ENCODE data around the gene PRKAR2B.
A peak's percentile ranks its signal among the peaks of the same experiment; 100 is the strongest.
"Not testable (repeated sequence)": the region's sequence is repeated elsewhere in the genome, so short reads cannot be mapped to it uniquely, and the experiment has no call there.

PRKAR2B gene

DNA sequence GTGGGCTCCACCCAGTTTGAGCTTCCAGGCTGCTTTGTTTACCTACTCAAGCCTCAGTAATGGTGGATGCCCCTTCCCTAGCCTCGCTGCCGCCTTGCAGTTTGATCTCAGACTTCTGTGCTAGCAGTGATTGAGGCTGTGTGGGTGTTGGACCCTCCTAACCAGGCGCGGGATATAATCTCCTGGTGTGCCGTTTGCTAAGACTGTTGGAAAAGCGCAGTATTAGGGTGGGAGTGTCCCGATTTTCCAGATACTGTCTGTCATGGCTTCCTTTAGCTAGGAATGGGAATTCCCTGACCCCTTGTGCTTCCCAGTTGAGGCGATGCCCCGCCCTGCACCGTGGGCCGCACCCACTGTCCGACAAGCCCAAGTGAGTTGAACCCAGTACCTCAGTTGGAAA is 54.6 kb downstream of the PRKAR2B start:
- not testable (repeated sequence) for H3K27ac Mint-ChIP-seq; H3K9me3 Mint-ChIP-seq; H3K4me3 Mint-ChIP-seq; H3K4me1 Mint-ChIP-seq (ENCODE audit: low read depth); H3K36me3 Mint-ChIP-seq (ENCODE audit: low read depth)
- H3K27me3 Mint-ChIP-seq (ENCODE audit: low read depth) = peaks cover 16% of the 10 kb centered on the region

DNA sequence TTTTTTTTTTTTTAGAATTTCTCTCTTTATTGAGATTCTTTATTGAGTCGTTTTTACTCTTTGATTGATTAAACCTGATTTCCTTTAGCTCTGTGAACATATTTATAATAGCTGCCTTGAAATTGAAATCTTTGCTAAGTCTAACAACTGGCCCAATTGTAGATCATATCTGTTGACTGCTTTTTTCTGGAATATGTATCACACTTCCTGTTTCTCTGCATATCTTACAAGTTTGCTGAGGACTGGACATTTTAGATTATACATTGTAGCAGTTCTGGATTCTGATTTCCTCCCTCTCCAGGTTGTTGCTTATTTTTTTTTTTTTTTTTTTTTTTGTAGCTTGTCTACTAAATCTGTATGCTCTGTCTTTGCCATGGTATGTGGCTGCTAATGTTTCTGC is 56.3 kb downstream of the PRKAR2B start:
- no peaks in the 10 kb centered on the region for H3K9me3 Mint-ChIP-seq
- H3K27me3 Mint-ChIP-seq (ENCODE audit: low read depth) = peaks cover 13% of the 10 kb centered on the region
- no peak overlapping the region for H3K4me3 Mint-ChIP-seq
- peaks cover 3% of the 10 kb centered on the region for H3K4me1 Mint-ChIP-seq (ENCODE audit: low read depth)
- no peaks in the 10 kb centered on the region for H3K36me3 Mint-ChIP-seq (ENCODE audit: low read depth)
- H3K27ac Mint-ChIP-seq = no peak overlapping the region

DNA sequence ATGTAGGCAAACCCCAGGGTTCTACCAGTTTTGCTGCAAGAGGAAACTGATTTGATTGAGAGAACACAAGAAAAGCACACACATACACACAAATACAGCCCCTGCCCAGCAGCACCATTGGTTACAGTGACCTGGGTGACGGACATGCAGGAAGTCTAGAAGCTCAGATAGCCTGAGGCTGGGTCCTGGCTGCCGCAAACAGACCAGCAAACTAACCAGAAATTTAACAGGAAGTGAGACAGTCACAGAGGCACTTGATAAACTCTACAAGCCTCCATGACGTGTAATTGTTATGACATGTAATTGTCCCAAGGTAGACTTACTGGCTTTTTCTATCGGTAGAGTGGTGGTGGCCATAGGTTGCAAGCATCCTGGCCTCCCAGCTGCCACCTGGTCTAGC is 58.9 kb downstream of the PRKAR2B start:
- no peaks in the 10 kb centered on the region for H3K27me3 Mint-ChIP-seq (ENCODE audit: low read depth)
- H3K4me1 Mint-ChIP-seq (ENCODE audit: low read depth) = peaks cover 3% of the 10 kb centered on the region
- no peak overlapping the region for H3K4me3 Mint-ChIP-seq
- H3K27ac Mint-ChIP-seq = peak overlapping the region; percentile 2
- no peaks in the 10 kb centered on the region for H3K36me3 Mint-ChIP-seq (ENCODE audit: low read depth)
- no peaks in the 10 kb centered on the region for H3K9me3 Mint-ChIP-seq

DNA sequence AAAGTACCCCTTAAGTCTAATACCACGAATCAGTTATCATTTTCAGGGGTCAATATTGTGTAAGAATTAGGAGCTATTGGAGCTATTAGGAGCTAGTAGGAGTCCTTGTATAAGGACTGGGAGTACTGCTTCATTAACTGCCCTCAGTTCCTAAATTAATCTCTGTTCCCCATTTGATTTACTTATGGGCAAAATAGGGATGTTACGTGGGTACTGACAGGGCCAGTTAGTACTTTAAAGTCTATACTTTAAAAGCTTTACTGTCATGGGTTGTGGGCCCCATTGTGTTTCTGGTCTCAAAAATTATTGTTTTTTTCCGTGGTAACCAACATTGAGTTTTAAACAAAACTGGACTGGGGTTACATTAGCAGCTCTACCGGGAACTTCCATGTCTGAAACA is 60.3 kb downstream of the PRKAR2B start:
- no peaks in the 10 kb centered on the region for H3K9me3 Mint-ChIP-seq
- no peak overlapping the region for H3K4me3 Mint-ChIP-seq
- no peaks in the 10 kb centered on the region for H3K27me3 Mint-ChIP-seq (ENCODE audit: low read depth)
- H3K27ac Mint-ChIP-seq = no peak overlapping the region
- peaks cover 3% of the 10 kb centered on the region for H3K4me1 Mint-ChIP-seq (ENCODE audit: low read depth)
- H3K36me3 Mint-ChIP-seq (ENCODE audit: low read depth) = no peaks in the 10 kb centered on the region

DNA sequence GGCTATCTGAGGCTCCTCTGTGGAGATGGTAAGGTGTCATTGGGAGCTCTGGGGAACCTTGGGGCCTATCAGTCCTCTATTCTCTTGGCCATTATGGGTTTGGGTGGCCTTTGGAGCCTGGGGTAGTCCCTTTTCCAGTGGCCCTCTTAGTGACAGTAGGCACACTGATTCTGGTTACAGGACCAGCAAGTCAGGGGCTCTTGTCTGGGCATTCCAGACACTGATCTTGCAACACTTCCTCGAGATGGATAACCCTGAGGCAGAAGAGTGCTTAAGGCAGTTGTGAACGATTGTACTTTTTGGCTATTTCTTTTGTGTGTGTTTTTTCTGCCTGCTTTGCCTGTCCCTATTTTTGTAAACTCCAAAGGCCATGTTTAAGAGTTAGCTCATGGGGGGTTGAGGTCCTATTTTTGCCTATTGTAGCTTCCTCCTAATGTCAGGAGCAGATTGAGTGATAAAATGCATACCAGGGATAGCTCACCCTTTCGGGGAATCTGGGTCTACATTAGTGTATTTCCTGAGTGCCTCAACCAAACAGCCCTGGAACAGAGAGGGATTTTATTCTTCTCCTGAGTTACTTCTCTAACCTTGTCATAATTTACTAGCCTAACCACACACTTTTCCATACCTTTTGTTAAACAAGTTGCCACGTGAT is 61.2 kb downstream of the PRKAR2B start:
- no peaks in the 10 kb centered on the region for H3K36me3 Mint-ChIP-seq (ENCODE audit: low read depth)
- H3K9me3 Mint-ChIP-seq = no peaks in the 10 kb centered on the region
- H3K4me3 Mint-ChIP-seq = no peak overlapping the region
- H3K27ac Mint-ChIP-seq = no peak overlapping the region
- peaks cover 3% of the 10 kb centered on the region for H3K4me1 Mint-ChIP-seq (ENCODE audit: low read depth)
- H3K27me3 Mint-ChIP-seq (ENCODE audit: low read depth) = no peaks in the 10 kb centered on the region

DNA sequence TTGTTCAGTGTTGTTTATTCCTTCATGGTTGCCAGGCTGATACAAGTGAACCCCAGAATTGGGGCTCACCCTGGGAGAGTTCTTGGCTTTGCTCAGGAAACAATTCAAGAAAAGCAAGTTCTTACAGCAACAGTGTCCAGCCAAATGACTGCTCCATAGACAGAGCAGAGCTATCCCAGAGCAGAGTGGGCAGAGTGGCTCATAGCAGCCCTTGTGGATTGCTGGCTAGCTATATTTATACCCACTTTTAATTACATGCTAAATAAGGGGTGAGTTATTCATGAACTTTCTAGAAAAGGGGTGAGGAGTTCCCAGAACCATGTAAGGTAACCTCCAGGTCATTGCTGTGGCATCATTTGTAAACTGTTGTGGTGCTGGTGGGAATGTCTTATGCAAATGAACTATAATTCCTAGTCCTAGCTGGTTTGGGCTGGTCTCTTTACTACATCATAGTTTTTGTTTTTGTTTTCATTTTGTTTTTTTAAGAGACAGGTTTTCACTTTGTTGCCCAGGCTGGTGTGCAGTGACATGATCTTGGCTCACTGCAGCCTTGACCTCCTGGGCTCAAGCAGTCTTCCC is 64.4 kb downstream of the PRKAR2B start:
- Mint-ChIP-seq H3K9me3 (no peaks in the 10 kb centered on the region), H3K27me3 (ENCODE audit: low read depth) (peaks cover 7% of the 10 kb centered on the region), H3K27ac (no peak overlapping the region), H3K4me3 (no peak overlapping the region), H3K4me1 (ENCODE audit: low read depth) (no peaks in the 10 kb centered on the region), H3K36me3 (ENCODE audit: low read depth) (no peaks in the 10 kb centered on the region)

DNA sequence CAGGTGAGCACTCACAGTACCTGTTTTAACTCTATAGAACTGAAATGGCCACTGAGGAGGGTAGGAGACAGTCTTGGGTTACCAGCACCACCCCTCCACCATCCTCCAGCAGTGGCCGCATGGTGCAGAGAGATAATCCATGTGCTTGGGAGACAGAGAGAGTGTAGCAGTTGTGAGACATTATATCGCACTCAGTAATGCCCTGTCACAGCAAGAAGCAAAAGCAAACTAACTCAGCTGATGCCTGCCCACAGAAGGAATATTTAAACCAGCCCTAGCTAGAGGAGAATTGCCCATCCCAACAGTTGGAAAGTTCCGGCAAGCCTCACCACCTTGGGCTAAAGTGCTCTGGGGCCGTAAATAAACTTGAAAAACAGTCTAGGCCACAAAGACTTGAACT is 65.5 kb downstream of the PRKAR2B start:
- no peak overlapping the region for H3K27ac Mint-ChIP-seq
- no peak overlapping the region for H3K4me3 Mint-ChIP-seq
- no peaks in the 10 kb centered on the region for H3K9me3 Mint-ChIP-seq
- H3K27me3 Mint-ChIP-seq (ENCODE audit: low read depth) = peaks cover 8% of the 10 kb centered on the region
- no peaks in the 10 kb centered on the region for H3K36me3 Mint-ChIP-seq (ENCODE audit: low read depth)
- no peaks in the 10 kb centered on the region for H3K4me1 Mint-ChIP-seq (ENCODE audit: low read depth)

DNA sequence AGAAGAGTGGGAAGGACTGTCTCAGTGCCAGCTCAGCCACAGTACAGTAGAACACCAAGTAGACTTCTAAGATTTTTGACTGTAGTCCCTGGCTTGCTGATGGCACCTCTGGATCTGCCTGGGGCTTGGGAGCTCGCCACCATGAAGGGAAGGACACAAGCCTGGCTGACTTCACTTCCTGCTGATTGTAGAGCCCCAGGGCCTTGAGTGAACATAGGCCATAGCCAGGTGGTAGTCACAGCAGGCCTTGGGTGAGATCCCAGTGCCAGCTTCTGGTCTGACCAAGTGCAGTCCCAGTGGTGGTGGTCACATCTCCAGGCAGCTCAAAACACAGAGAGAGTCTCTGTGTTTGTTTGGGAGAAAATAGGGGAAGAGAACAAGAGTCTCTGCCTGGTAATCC is 66.7 kb downstream of the PRKAR2B start:
- Mint-ChIP-seq H3K4me3 (no peak overlapping the region), H3K4me1 (ENCODE audit: low read depth) (no peaks in the 10 kb centered on the region)

DNA sequence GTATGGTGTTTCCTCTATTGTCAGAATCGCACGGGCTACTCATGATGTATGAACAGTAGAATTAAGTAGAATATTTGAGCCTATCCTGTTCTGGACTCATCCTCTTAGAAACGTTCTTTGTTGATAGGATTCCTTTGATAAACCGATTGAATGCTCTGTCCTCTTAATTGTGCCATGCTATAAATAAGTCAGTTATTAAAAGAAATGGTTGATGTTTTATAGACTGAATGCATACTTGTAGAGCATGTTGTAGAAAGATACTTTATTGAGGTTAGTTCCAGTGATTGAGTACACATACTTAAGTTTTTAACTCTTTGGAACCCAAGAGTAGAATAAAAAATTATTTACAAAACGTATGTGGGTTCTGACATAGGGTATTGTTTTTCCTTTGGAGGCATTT is 69.4 kb downstream of the PRKAR2B start:
- Mint-ChIP-seq H3K36me3 (ENCODE audit: low read depth) (no peaks in the 10 kb centered on the region), H3K4me1 (ENCODE audit: low read depth) (no peaks in the 10 kb centered on the region), H3K4me3 (no peak overlapping the region), H3K9me3 (no peaks in the 10 kb centered on the region), H3K27ac (no peak overlapping the region), H3K27me3 (ENCODE audit: low read depth) (peaks cover 16% of the 10 kb centered on the region)

More for the DNA sequence above, 66.7 kb downstream of the PRKAR2B start:
- Mint-ChIP-seq H3K9me3 (no peaks in the 10 kb centered on the region), H3K27ac (no peak overlapping the region), H3K27me3 (ENCODE audit: low read depth) (peaks cover 16% of the 10 kb centered on the region), H3K36me3 (ENCODE audit: low read depth) (no peaks in the 10 kb centered on the region)

DNA sequence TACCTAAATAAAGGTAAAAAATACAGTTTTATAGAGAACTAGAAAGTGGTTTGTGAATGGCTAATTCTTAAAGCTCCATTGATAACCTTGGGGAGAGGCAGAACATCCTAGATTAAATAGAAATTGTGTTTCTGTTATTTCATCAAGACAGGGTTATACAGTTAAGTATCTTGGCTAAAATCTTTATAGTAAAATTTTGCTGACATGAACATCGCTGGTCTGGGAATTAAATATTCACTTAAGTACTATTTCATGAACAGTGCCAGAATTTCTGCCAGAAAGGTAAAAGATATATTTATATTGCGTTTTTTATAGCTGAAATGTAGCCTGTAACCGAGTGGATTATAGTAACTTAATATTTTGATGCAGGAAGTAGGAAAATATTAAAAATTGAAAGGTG is 70.6 kb downstream of the PRKAR2B start:
- Mint-ChIP-seq H3K9me3 (no peaks in the 10 kb centered on the region), H3K4me1 (ENCODE audit: low read depth) (no peaks in the 10 kb centered on the region), H3K27ac (no peak overlapping the region), H3K36me3 (ENCODE audit: low read depth) (no peaks in the 10 kb centered on the region), H3K27me3 (ENCODE audit: low read depth) (peaks cover 16% of the 10 kb centered on the region), H3K4me3 (no peak overlapping the region)

DNA sequence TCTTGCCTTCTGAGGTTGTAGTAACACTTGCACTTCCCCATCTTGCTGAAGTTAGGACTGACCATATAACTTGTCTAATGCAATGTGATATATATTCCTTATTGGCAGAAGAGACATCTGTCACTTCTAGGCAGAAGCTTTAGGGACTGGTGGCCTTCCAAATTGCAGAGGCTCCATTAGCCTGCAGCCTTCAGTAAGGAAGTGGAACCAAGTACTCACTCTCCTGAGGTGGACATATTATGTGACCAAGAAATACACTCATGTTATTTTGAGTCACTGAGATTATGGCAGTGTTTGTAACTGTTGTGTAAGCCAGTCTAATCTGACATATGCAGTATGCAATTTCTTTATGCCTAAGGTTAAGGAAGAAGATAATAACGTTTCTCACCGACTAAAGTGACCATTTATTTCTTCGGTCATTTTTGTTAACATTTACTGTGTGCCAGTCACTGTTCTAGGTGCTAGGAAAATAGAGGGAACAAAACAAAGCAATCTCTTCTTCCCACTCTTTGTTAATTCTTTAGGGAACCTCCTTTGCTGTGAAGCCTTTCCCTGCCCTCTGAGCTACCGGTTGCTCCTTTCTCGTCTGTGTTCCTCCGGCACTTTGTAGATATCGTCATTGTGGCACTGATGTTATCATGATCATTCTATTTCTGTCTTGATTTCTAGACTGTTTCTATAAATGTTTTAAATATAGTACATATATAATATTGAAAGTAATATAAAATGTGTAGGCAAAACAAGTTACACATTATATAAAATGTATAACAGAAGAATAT is 71.4 kb downstream of the PRKAR2B start:
- Mint-ChIP-seq H3K27me3 (ENCODE audit: low read depth) (peaks cover 16% of the 10 kb centered on the region), H3K9me3 (no peaks in the 10 kb centered on the region), H3K27ac (no peak overlapping the region), H3K4me1 (ENCODE audit: low read depth) (no peaks in the 10 kb centered on the region), H3K4me3 (no peak overlapping the region), H3K36me3 (ENCODE audit: low read depth) (no peaks in the 10 kb centered on the region)

DNA sequence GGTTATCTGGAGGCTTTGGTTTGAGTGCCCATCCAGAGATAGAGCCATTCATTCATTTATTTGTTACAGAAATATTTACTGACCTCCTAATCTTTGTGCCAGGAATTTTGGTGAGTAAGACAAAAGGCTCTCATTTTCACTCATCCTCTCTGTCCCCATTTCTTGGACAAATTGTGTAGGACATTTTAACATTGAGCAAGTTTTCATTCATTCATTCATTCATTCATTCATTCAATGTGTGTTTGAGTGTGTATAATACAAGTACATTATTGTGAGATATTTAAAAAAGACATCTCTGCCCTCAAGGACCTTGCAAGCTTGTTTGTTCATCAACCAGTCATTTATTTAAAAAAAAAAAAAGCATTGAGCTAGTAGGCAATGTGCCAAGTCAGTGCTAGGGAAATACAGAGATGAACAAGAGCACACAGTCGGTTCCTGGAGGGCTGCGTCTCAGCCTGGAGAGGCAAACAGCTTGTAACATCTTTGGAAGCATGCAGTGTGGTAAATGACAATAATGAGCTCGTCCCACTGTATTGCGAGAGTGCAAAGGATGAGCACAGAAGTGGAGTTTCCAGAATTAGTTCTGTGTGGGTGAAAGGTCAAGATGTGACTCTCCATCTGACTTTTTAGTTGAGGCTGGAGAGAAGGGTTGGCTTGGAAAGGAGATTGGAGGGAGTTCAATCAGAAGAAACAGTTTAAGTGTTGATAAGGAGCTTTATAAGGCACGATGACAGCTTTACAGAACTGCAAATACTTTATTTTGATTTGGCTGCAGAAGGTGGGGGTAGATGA is 73.8 kb downstream of the PRKAR2B start:
- no peak overlapping the region for H3K27ac Mint-ChIP-seq
- H3K4me3 Mint-ChIP-seq = no peak overlapping the region
- no peaks in the 10 kb centered on the region for H3K9me3 Mint-ChIP-seq
- no peaks in the 10 kb centered on the region for H3K4me1 Mint-ChIP-seq (ENCODE audit: low read depth)
- H3K36me3 Mint-ChIP-seq (ENCODE audit: low read depth) = no peaks in the 10 kb centered on the region
- H3K27me3 Mint-ChIP-seq (ENCODE audit: low read depth) = peaks cover 16% of the 10 kb centered on the region

DNA sequence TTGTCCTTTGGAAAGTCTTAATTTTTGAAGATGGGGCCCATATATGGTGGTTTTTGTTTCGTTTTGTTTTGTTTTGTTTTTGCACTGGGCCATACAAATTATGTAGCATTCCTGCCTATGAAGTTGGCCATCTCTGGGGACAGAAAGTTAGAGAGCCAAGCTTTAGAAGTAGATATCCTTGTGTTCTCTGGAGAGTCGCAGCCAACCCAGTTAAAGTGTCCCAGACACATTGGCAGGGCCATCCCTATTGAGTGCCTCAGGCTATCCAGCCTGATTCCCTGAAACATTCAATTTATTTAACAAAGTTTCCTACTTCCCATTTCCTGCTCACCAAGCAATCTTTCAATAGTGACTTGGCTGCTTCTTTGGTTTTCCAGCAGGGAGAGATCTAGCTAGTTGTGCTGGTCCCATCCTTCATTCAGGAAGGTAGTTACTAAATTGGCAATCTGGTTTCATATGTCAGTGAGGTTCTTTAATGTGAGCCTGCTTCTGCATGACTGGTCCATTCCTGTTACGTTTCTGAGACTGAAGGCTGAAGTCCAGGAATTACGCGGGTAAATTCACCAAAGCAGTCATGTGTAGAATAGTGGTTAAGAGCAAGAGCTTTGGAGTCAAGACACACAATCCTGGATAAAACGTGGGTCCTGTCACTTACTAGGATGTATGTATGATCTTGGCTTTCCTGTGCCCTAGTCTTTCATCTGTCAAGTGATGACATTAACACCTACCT is 75.0 kb downstream of the PRKAR2B start:
- Mint-ChIP-seq H3K27ac (no peak overlapping the region), H3K4me1 (ENCODE audit: low read depth) (no peaks in the 10 kb centered on the region), H3K27me3 (ENCODE audit: low read depth) (peaks cover 9% of the 10 kb centered on the region), H3K9me3 (no peaks in the 10 kb centered on the region), H3K4me3 (no peak overlapping the region), H3K36me3 (ENCODE audit: low read depth) (no peaks in the 10 kb centered on the region)

DNA sequence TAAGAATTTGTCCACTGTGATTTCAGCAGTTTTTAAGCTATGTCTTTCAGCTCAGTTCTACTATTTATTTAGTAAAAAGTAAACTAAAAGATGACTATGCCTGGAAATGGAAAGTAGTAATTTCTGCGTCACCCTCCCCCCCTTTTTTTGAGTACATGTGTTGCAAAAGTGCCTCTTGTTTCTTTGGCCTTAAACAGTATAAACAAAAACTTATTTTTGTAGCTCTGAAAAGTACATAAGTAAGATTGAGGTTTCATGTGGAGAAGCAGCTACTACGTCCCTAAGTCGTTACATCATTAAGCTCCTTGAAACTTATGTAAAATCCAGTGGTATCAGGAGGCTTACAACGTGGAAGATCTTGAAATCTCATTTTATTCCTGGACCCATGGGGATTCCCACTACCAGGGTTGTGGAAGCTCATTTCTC is 78.0 kb downstream of the PRKAR2B start:
- H3K4me1 Mint-ChIP-seq (ENCODE audit: low read depth) = peaks cover 19% of the 10 kb centered on the region
- peaks cover 3% of the 10 kb centered on the region for H3K36me3 Mint-ChIP-seq (ENCODE audit: low read depth)
- H3K9me3 Mint-ChIP-seq = no peaks in the 10 kb centered on the region
- no peak overlapping the region for H3K4me3 Mint-ChIP-seq
- no peak overlapping the region for H3K27ac Mint-ChIP-seq
- H3K27me3 Mint-ChIP-seq (ENCODE audit: low read depth) = no peaks in the 10 kb centered on the region

Data from T-helper 1 cell treated with Interleukin-12 subunit alpha and Interleukin-12 subunit beta and Interleukin-4 antibody, amounts not matched to agents 30 μg/mL and 1 μg/mL, for 36 hours (primary cell).